ENCODE results near the gene FBXO42.
"Not testable (repeated sequence)": the region's sequence is repeated elsewhere in the genome, so short reads cannot be mapped to it uniquely, and the experiment has no call there.

FBXO42 gene

GRCh38 chr1:16243215-16243610 lies 109.1 kb downstream of the FBXO42 start:
- no peak for DNase-seq (ENCODE audit: low spot score)

GRCh38 chr1:16242556-16243214 lies 109.6 kb downstream of the FBXO42 start:
- DNase-seq (ENCODE audit: low spot score): no peak

GRCh38 chr1:16241221-16241708 lies 111.0 kb downstream of the FBXO42 start:
- DNase-seq (ENCODE audit: low spot score): no peak

GRCh38 chr1:16239972-16240491 lies 112.2 kb downstream of the FBXO42 start:
- DNase-seq (ENCODE audit: low spot score): no peak

GRCh38 chr1:16237343-16237830 lies 114.9 kb downstream of the FBXO42 start:
- DNase-seq (ENCODE audit: low spot score): no peak

GRCh38 chr1:16236511-16237342 lies 115.6 kb downstream of the FBXO42 start, which contains the start of gene CPLANE2:
Gene CPLANE2, minus strand, starts transcription at chr1:16237183. Its CDS starts 441 bp downstream, at chr1:16236742.
- peak; percentile 98 for DNase-seq (ENCODE audit: low spot score)

GRCh38 chr1:16235944-16236510 lies 116.3 kb downstream of the FBXO42 start:
- DNase-seq (ENCODE audit: low spot score): peak; percentile 90

- DNase-seq (ENCODE audit: low spot score): no peak
Measured at GRCh38 chr1:16235347-16235746, 116.9 kb downstream of the FBXO42 start.

- no peak for DNase-seq (ENCODE audit: low spot score)
Measured at GRCh38 chr1:16233431-16233830, 118.8 kb downstream of the FBXO42 start.

GRCh38 chr1:16232316-16232710 lies 120.0 kb downstream of the FBXO42 start:
- DNase-seq (ENCODE audit: low spot score): no peak

GRCh38 chr1:16231331-16232315 lies 120.7 kb downstream of the FBXO42 start:
- no peak for DNase-seq (ENCODE audit: low spot score)

- no peak for DNase-seq (ENCODE audit: low spot score)
Measured at GRCh38 chr1:16230744-16231143, 121.5 kb downstream of the FBXO42 start.

- DNase-seq (ENCODE audit: low spot score): no peak
Measured at GRCh38 chr1:16229976-16230740, 122.1 kb downstream of the FBXO42 start.

- DNase-seq (ENCODE audit: low spot score): no peak
Measured at GRCh38 chr1:16226490-16227179, 125.6 kb downstream of the FBXO42 start.

GRCh38 chr1:16226129-16226489 lies 126.2 kb downstream of the FBXO42 start:
- DNase-seq (ENCODE audit: low spot score): no peak

- DNase-seq (ENCODE audit: low spot score): no peak
Measured at GRCh38 chr1:16224472-16224871, 127.8 kb downstream of the FBXO42 start.

- DNase-seq (ENCODE audit: low spot score): not testable (repeated sequence)
Measured at GRCh38 chr1:16222716-16223115, 129.6 kb downstream of the FBXO42 start.

- no peak for DNase-seq (ENCODE audit: low spot score)
Measured at GRCh38 chr1:16221499-16221898, 130.8 kb downstream of the FBXO42 start.

GRCh38 chr1:16219968-16220500 lies 132.2 kb downstream of the FBXO42 start:
- DNase-seq (ENCODE audit: low spot score): no peak

GRCh38 chr1:16218674-16219071 lies 133.6 kb downstream of the FBXO42 start:
- no peak for DNase-seq (ENCODE audit: low spot score)
